H9 (cell line): Measurements from ENCODE around the gene SPRED2. TPM values are rescaled to one million over a fixed set of nuclear protein-coding genes. Genes with fewer than 3 reads are reported as not detected.

Experiments
- DNase-seq: peaks from one replicate; pipeline ENCODE4 v3.0.0-alpha.2; 2017
- H2AFZ ChIP-seq: one replicate; pipeline ENCODE4 v1.6.1; 2013; ENCODE audit warnings: mild to moderate bottlenecking, low read length, control low read depth, moderate library complexity
- H2AK5ac ChIP-seq: 2 replicates; pipeline ENCODE4 v1.6.1; 2013; ENCODE audit warnings: low read length, control low read depth, mixed read lengths; ENCODE audit not compliant: insufficient read length
- H2BK120ac ChIP-seq: one replicate; pipeline ENCODE4 v1.6.1; 2013; ENCODE audit warnings: low read depth, mild to moderate bottlenecking, low read length, control low read depth, inconsistent platforms; ENCODE audit not compliant: poor library complexity, severe bottlenecking
- H2BK12ac ChIP-seq: 2 replicates; pipeline ENCODE4 v1.6.1; 2013; ENCODE audit warnings: low read length, control low read depth, mixed read lengths, low read depth; ENCODE audit not compliant: insufficient read length
- H2BK15ac ChIP-seq: 2 replicates; pipeline ENCODE4 v1.6.1; 2013; ENCODE audit warnings: low read depth, low read length, control low read depth
- H2BK20ac ChIP-seq: one replicate; pipeline ENCODE4 v1.6.1; 2013; ENCODE audit warnings: low read depth, mild to moderate bottlenecking, low read length, control low read depth, inconsistent platforms; ENCODE audit not compliant: poor library complexity, severe bottlenecking
- H2BK5ac ChIP-seq: 2 replicates; pipeline ENCODE4 v1.6.1; 2013; ENCODE audit warnings: low read length, control low read depth, mixed read lengths; ENCODE audit not compliant: insufficient read length
- H3K14ac ChIP-seq: 2 replicates; pipeline ENCODE4 v1.6.1; 2013; ENCODE audit warnings: low read length, control low read depth; ENCODE audit not compliant: insufficient read depth
- H3K18ac ChIP-seq: 2 replicates; pipeline ENCODE4 v1.6.1; 2013; ENCODE audit warnings: low read depth, mild to moderate bottlenecking, mixed read lengths, low read length, control low read depth; ENCODE audit not compliant: insufficient read length
- H3K23ac ChIP-seq: 2 replicates; pipeline ENCODE4 v1.6.1; 2013; ENCODE audit warnings: low read length, control low read depth, mixed read lengths, low read depth; ENCODE audit not compliant: insufficient read length
- H3K23me2 ChIP-seq: 2 replicates; pipeline ENCODE4 v1.6.1; 2013; ENCODE audit warnings: low read depth, mild to moderate bottlenecking, mixed read lengths, low read length, control low read depth; ENCODE audit not compliant: insufficient read length, poor library complexity, severe bottlenecking
- H3K27ac ChIP-seq: 2 replicates; pipeline ENCODE4 v1.5.1; 2013; ENCODE audit warnings: low read length, control low read depth, mixed read lengths, low read depth; ENCODE audit not compliant: insufficient read length
- H3K27me3 ChIP-seq: 2 replicates; pipeline ENCODE4 v1.6.1; 2013; ENCODE audit warnings: low read length, control low read depth, inconsistent platforms; ENCODE audit not compliant: insufficient read depth
- H3K4ac ChIP-seq: 2 replicates; pipeline ENCODE4 v1.6.1; 2013; ENCODE audit warnings: low read depth, mild to moderate bottlenecking, control low read depth, inconsistent platforms, low read length, moderate library complexity
- H3K4me1 ChIP-seq: 2 replicates; pipeline ENCODE4 v1.6.1; 2013; ENCODE audit warnings: low read length, control low read depth, inconsistent platforms; ENCODE audit not compliant: insufficient read depth
- H3K4me2 ChIP-seq: 2 replicates; pipeline ENCODE4 v1.6.1; 2013; ENCODE audit warnings: low read length, control low read depth, mixed read lengths; ENCODE audit not compliant: insufficient read length, insufficient read depth
- H3K56ac ChIP-seq: 2 replicates; pipeline ENCODE4 v1.6.1; 2013; ENCODE audit warnings: low read depth, mild to moderate bottlenecking, mixed read lengths, low read length, control low read depth; ENCODE audit not compliant: insufficient read length
- H3K79me1 ChIP-seq: 2 replicates; pipeline ENCODE4 v1.6.1; 2013; ENCODE audit warnings: low read depth, mild to moderate bottlenecking, moderate library complexity, low read length, control low read depth, inconsistent platforms; ENCODE audit not compliant: insufficient read depth, poor library complexity, severe bottlenecking
- H3K79me2 ChIP-seq: 2 replicates; pipeline ENCODE4 v1.6.1; 2013; ENCODE audit warnings: low read length, control low read depth, inconsistent platforms; ENCODE audit not compliant: insufficient read depth
- H3K9ac ChIP-seq: 2 replicates; pipeline ENCODE4 v1.6.1; 2013; ENCODE audit warnings: low read length, control low read depth, mixed read lengths; ENCODE audit not compliant: insufficient read length; ENCODE audit errors: extremely low read depth
- H3K9me3 ChIP-seq: one replicate; pipeline ENCODE4 v1.6.1; 2013; ENCODE audit warnings: low read depth, low read length, inconsistent platforms; ENCODE audit not compliant: control insufficient read depth
- H3T11ph ChIP-seq: one replicate; pipeline ENCODE4 v1.6.1; 2013; ENCODE audit warnings: mild to moderate bottlenecking, low read length, control low read depth, inconsistent platforms
- H4K20me1 ChIP-seq: one replicate; pipeline ENCODE4 v1.6.1; 2013; ENCODE audit not compliant: control insufficient read depth, insufficient read length, insufficient read depth
- H4K5ac ChIP-seq: 2 replicates; pipeline ENCODE4 v1.6.1; 2013; ENCODE audit warnings: low read depth, mild to moderate bottlenecking, mixed read lengths, low read length, control low read depth; ENCODE audit not compliant: insufficient read length
- H4K8ac ChIP-seq: replicated peaks from 2 replicates; pipeline ENCODE4 v1.6.1; 2013; ENCODE audit warnings: low read length, control low read depth, mixed read lengths, low read depth; ENCODE audit not compliant: insufficient read length
- H4K91ac ChIP-seq: 2 replicates; pipeline ENCODE4 v1.6.1; 2013; ENCODE audit warnings: low read depth, mild to moderate bottlenecking, moderate library complexity, mixed read lengths, low read length, control low read depth; ENCODE audit not compliant: insufficient read length
- H3K27ac Mint-ChIP-seq, 3 experiments: 2 replicates in 2 of 3; 3 replicates in 1 of 3; pipeline ENCODE4 v1.8.0; 2020 to 2021; ENCODE audit warnings: mixed read lengths in 3 of 3, mild to moderate bottlenecking in 1 of 3, moderate library complexity in 1 of 3
- H3K27me3 Mint-ChIP-seq: 2 replicates; pipeline ENCODE4 v1.8.0; 2021; ENCODE audit warnings: low read depth, mild to moderate bottlenecking, moderate library complexity, mixed read lengths
- H3K36me3 Mint-ChIP-seq, 3 experiments: 2 replicates in 2 of 3; 3 replicates in 1 of 3; pipeline ENCODE4 v1.8.0; 2020 to 2021; ENCODE audit warnings: low read depth in 3 of 3, mixed read lengths in 3 of 3; ENCODE audit not compliant: insufficient read depth in 1 of 3
- H3K4me1 Mint-ChIP-seq, 2 experiments: 2 replicates each; pipeline ENCODE4 v1.8.0; 2020; ENCODE audit warnings: mixed read lengths in 2 of 2
- H3K4me3 Mint-ChIP-seq, 2 experiments: 2 replicates in 1 of 2; 3 replicates in 1 of 2; pipeline ENCODE4 v1.8.0; 2020 to 2021; ENCODE audit warnings: mild to moderate bottlenecking in 2 of 2, mixed read lengths in 2 of 2, moderate library complexity in 1 of 2
- H3K9me3 Mint-ChIP-seq, 2 experiments: 2 replicates in 1 of 2; 3 replicates in 1 of 2; pipeline ENCODE4 v1.8.0; 2020; ENCODE audit warnings: mild to moderate bottlenecking in 2 of 2, mixed read lengths in 2 of 2, moderate library complexity in 1 of 2
- CTCF ChIP-seq: fragments of 200-600 bp; sonication (generic); conservative IDR thresholded peaks from 3 replicates; pipeline ENCODE4 v1.8.0; 2021; ENCODE audit warnings: antibody characterized with exemption, mild to moderate bottlenecking
- WGBS: extraction: QIAGEN DNeasy Blood & Tissue Kit; methylation state at CpG from one replicate; pipeline ENCODE4 v1.1.7; 2013; ENCODE audit warnings: missing lambda C conversion rate, low lambda C conversion rate, mixed read lengths; ENCODE audit not compliant: insufficient read length; ENCODE audit errors: extremely low coverage; 5-methylcytosine and 5-hydroxymethylcytosine counted together
- total RNA-seq: library from RNA; stranded (reverse); gene quantifications from 2 replicates; pipeline ENCODE4 v1.2.1, GENCODE V29; 2021

Gene SPRED2
- total RNA-seq, 1 experiment from 2014 or later = 23.5 TPM

- no peak overlapping the region for H2BK120ac ChIP-seq
- H3K27me3 ChIP-seq = no peaks in the 10 kb centered on the region
- no peaks in the 10 kb centered on the region for H3K79me1 ChIP-seq
- no peak overlapping the region for H2BK5ac ChIP-seq
- no peak overlapping the region for H2AK5ac ChIP-seq
- no peak overlapping the region for H3T11ph ChIP-seq
- no peak overlapping the region for H3K18ac ChIP-seq
- no peak overlapping the region for H2BK15ac ChIP-seq
- no peak overlapping the region for H2BK12ac ChIP-seq
- no peak for DNase-seq
- Mint-ChIP-seq H3K27ac (0 out of 7 replicates have a peak overlapping the region, but pooled peaks of 1 of the 3 experiments have one; percentile 15), H3K4me3 (no peak overlapping the region), H3K4me1 (no peaks in the 10 kb centered on the region), H3K36me3 (peaks cover 14 to 35% (median 19%) of the 10 kb centered on the region in 3 experiments; a peak in 6 of 7 replicates), H3K27me3 (no peaks in the 10 kb centered on the region), H3K9me3 (no peaks in the 10 kb centered on the region)
- no peak overlapping the region for H3K14ac ChIP-seq
- H3K56ac ChIP-seq = no peak overlapping the region
- H3K27ac ChIP-seq = no peak overlapping the region
- H3K9ac ChIP-seq = no peak overlapping the region
- H4K91ac ChIP-seq = no peak overlapping the region
- H3K4me2 ChIP-seq = no peak overlapping the region
- no peak overlapping the region for H2BK20ac ChIP-seq
- WGBS = no CpG with 5 or more reads among the region's 52 CpGs
- H3K4ac ChIP-seq = no peak overlapping the region
- no peaks in the 10 kb centered on the region for H3K9me3 ChIP-seq
- H4K20me1 ChIP-seq = no peaks in the 10 kb centered on the region
- H3K4me1 ChIP-seq = no peaks in the 10 kb centered on the region
- H4K8ac ChIP-seq = no peak overlapping the region
- H3K23ac ChIP-seq = no peak overlapping the region
- no peaks in the 10 kb centered on the region for H3K23me2 ChIP-seq
- H3K79me2 ChIP-seq = no peaks in the 10 kb centered on the region
- no peak overlapping the region for H2AFZ ChIP-seq
- no peak overlapping the region for H4K5ac ChIP-seq
- no peak for TF ChIP-seq CTCF
These were observed 119.1 kb downstream of the SPRED2 start for GRCh38 chr2:65313126-65313953.
